Central memory CD8-positive, alpha-beta T cell (primary cell): ENCODE data around the gene TEX36.
"Not testable (repeated sequence)": the region's sequence is repeated elsewhere in the genome, so short reads cannot be mapped to it uniquely, and the experiment has no call there.

Experiments
- ATAC-seq: fragments of 150-1000 bp; cut with Tn5 transposase; replicated peaks from 2 replicates; pipeline ENCODE4 v1.10.0; 2022; ENCODE audit warnings: mild to moderate bottlenecking, moderate FRiP score, moderate number of reproducible peaks; ENCODE audit not compliant: poor library complexity, severe bottlenecking; ENCODE audit errors: extremely low read depth
- DNase-seq, 2 donors: peaks; one replicate each; pipeline ENCODE4 v3.0.0; 2021; ENCODE audit warnings: low spot score in 2 of 2
- H3K27ac Mint-ChIP-seq: one replicate; pipeline ENCODE4 v1.8.0; 2022; ENCODE audit warnings: low read depth, mild to moderate bottlenecking, moderate library complexity, mixed read lengths
- H3K27me3 Mint-ChIP-seq: one replicate; pipeline ENCODE4 v1.8.0; 2022; ENCODE audit warnings: mixed read lengths
- H3K36me3 Mint-ChIP-seq: one replicate; pipeline ENCODE4 v1.8.0; 2022; ENCODE audit warnings: mild to moderate bottlenecking, moderate library complexity, mixed read lengths; ENCODE audit not compliant: insufficient read depth
- H3K4me1 Mint-ChIP-seq: one replicate; pipeline ENCODE4 v1.8.0; 2022; ENCODE audit warnings: mixed read lengths
- H3K4me3 Mint-ChIP-seq: one replicate; pipeline ENCODE4 v1.8.0; 2022; ENCODE audit warnings: mild to moderate bottlenecking, moderate library complexity, mixed read lengths
- H3K9me3 Mint-ChIP-seq: one replicate; pipeline ENCODE4 v1.8.0; 2022; ENCODE audit warnings: mixed read lengths

The TEX36 gene

DNA sequence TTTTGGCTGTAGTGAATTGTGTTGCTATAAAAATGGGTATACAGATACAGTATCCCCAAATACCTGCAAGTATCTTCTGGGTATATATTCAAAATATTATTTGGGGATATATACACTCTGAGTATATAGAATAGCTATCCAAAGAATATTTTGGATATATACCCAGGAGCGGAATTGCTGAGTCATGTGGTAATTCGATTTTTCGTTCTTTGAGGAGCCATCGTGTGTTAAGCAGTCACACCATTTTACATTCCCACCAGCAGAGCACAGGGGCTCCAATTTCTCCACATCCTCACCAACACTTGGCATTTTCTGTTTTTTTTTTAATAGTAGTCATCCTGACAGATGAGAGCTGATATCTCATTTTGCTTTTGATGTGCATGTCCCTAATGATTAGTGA is 61.9 kb downstream of the TEX36 start:
- no peak overlapping the region for H3K4me3 Mint-ChIP-seq
- no peak overlapping the region for H3K27ac Mint-ChIP-seq
- no peaks in the 10 kb centered on the region for H3K4me1 Mint-ChIP-seq
- ATAC-seq: no peak
- peaks cover 49% of the 10 kb centered on the region for H3K27me3 Mint-ChIP-seq
- H3K9me3 Mint-ChIP-seq: no peaks in the 10 kb centered on the region
- H3K36me3 Mint-ChIP-seq: peaks cover 1% of the 10 kb centered on the region
- DNase-seq: no peak

DNA sequence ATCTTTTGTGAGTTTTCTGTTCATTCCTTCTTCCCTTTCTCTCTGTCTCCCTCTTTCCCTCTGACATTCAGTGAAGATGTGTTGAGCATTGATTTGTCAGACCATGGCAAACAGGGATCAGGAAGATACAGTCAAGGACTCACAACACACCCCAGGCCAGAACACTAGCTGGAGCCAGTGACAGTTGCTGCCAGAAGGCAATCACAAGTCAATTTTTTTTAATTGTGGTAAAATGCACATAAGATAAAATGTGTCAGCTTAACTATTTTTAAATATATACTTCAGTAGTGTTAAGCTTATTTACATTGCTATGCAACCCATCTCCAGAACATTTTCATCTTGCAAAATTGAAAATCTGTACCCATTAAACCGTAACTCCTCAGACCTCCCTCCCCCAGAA is 62.6 kb downstream of the TEX36 start:
- H3K27me3 Mint-ChIP-seq: peaks cover 43% of the 10 kb centered on the region
- H3K9me3 Mint-ChIP-seq: no peaks in the 10 kb centered on the region
- no peaks in the 10 kb centered on the region for H3K36me3 Mint-ChIP-seq
- no peak for ATAC-seq
- H3K4me1 Mint-ChIP-seq: no peaks in the 10 kb centered on the region
- no peak overlapping the region for H3K27ac Mint-ChIP-seq
- no peak for DNase-seq
- H3K4me3 Mint-ChIP-seq: no peak overlapping the region

DNA sequence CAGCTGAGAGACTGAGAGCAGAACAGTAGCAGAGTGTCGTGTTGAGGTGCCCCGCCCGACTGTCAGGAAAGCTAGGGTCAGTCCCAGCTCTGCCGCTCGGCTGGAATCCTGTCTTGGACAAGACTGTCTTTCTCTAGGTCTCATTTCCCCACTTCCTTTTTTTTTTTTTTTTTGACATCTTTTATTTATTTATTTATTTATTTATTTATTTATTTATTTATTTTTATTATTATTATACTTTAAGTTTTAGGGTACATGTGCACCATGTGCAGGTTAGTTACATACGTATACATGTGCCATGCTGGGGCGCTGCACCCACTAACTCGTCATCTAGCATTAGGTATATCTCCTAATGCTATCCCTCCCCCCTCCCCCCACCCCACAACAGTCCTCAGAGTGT is 69.9 kb downstream of the TEX36 start:
- not testable (repeated sequence) for H3K36me3 Mint-ChIP-seq, H3K27me3 Mint-ChIP-seq, H3K9me3 Mint-ChIP-seq, H3K4me1 Mint-ChIP-seq, ATAC-seq, H3K27ac Mint-ChIP-seq, DNase-seq, H3K4me3 Mint-ChIP-seq

DNA sequence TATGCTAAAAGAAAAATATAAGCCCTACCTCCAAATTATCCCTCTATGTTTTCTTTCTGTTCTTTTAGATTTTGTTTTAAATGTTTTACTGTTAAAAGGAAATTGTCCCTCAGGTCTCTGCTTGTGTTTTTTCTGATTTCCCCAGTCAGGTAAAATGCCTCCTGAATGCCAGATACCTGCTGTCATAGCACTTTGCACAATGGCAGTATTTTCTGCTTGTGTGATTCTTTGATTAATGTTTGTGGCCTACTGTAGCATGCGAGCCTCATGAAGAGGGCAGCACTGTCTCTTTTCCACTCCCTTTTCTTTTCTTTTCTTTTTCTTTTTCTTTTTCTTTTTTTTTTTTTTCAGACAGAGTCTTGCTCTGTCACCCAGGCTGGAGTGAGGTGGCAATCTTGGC is 71.2 kb downstream of the TEX36 start:
- H3K9me3 Mint-ChIP-seq: no peaks in the 10 kb centered on the region
- H3K27ac Mint-ChIP-seq: no peak overlapping the region
- no peak overlapping the region for H3K4me3 Mint-ChIP-seq
- H3K4me1 Mint-ChIP-seq: peaks cover 5% of the 10 kb centered on the region
- ATAC-seq: no peak
- no peaks in the 10 kb centered on the region for H3K36me3 Mint-ChIP-seq
- no peak for DNase-seq
- H3K27me3 Mint-ChIP-seq: peaks cover 2% of the 10 kb centered on the region

GRCh38 chr10:125611216-125611615 is 71.7 kb downstream of the TEX36 start:
- Mint-ChIP-seq H3K27me3 (peaks cover 7% of the 10 kb centered on the region), H3K4me1 (peaks cover 5% of the 10 kb centered on the region), H3K36me3 (no peaks in the 10 kb centered on the region), H3K27ac (no peak overlapping the region), H3K9me3 (no peaks in the 10 kb centered on the region), H3K4me3 (no peak overlapping the region)
- DNase-seq: no peak
- ATAC-seq: no peak

- ATAC-seq (no peak), DNase-seq (no peak)
- Mint-ChIP-seq H3K27me3 (peaks cover 21% of the 10 kb centered on the region), H3K36me3 (no peaks in the 10 kb centered on the region), H3K27ac (no peak overlapping the region), H3K9me3 (no peaks in the 10 kb centered on the region), H3K4me3 (no peak overlapping the region), H3K4me1 (peaks cover 5% of the 10 kb centered on the region)
These were observed 73.1 kb downstream of the TEX36 start for GRCh38 chr10:125609859-125610258.

DNA sequence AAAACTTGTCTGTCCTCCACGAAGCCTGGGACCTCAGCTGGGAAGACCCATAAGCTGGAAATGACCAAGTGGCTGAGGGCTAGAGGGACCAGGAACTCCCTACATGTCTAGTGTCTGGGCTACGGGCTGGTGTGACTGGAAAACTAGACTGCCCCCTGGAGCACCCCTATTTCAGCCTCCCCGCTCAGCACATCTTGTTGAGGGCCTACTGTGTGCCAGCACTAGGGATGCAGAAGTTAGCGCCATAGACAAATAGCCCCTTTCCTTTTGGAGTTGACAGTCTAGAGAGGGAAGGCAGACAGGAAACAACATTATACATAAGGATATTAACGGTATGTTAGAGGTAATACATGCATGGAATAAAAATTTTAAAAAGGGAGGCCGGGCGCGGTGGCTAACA is 74.5 kb downstream of the TEX36 start:
- H3K36me3 Mint-ChIP-seq: no peaks in the 10 kb centered on the region
- ATAC-seq (no peak), DNase-seq (no peak)
- no peaks in the 10 kb centered on the region for H3K9me3 Mint-ChIP-seq
- peaks cover 5% of the 10 kb centered on the region for H3K4me1 Mint-ChIP-seq
- peaks cover 35% of the 10 kb centered on the region for H3K27me3 Mint-ChIP-seq
- H3K27ac Mint-ChIP-seq: peak overlapping the region; percentile 55
- H3K4me3 Mint-ChIP-seq: no peak overlapping the region

DNA sequence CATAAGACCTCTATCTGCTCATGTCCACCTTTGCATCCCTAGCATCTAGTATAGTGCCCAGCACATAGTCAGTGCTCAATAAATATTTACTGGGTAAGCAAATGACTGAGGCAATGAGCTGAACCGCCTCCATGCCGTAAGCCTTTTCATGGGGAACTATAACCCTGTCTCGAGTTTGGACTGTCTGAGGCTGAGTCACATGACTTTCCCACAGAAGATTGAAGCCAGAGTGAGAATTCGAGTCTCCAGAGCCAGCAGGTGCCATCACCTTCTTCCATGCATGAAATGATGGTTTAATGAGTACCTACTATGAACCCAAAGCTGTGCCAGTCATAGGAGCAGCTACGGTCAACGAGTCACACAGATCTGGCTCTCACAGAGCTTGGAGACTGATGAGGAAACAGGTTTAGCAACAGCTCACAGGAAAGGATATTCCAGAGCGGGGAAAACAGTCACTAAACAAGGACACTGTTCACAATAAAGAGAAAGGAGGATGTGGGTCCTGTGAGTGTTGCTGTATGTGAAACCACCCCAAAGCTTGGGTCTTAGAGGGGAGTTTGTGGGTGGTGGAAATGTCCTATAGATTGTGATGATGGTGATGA is 75.2 kb downstream of the TEX36 start:
- H3K27me3 Mint-ChIP-seq: peaks cover 39% of the 10 kb centered on the region
- H3K27ac Mint-ChIP-seq: no peak overlapping the region
- no peaks in the 10 kb centered on the region for H3K36me3 Mint-ChIP-seq
- no peak overlapping the region for H3K4me3 Mint-ChIP-seq
- DNase-seq (no peak), ATAC-seq (no peak)
- H3K4me1 Mint-ChIP-seq: peaks cover 5% of the 10 kb centered on the region
- H3K9me3 Mint-ChIP-seq: no peaks in the 10 kb centered on the region

DNA sequence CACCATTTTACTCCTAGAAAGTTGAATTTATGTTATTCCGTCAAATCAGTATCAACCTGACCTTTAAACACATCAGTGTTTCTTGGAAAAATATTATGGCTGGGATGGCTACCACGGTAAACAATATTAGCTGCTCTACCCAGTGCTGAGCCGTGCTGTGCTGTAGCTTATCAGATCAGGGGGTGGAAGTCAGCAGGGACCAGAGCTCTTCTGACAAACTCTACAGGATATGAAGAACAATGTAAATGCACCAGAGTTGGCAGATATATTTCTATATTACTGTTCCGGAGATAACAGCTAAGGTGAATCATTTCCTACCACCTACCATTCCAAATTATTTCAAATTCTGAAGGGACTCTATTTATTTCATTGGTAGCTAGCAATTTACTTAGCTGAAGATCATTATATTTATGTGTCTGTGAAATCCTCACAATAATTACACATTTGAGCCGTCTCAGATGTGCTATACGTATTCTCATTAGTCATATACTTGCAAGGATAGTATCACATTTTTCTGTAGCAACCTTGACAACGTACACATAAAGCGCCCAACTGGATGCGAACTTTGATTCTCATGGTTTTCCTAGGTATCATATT is 76.5 kb downstream of the TEX36 start:
- H3K4me1 Mint-ChIP-seq: peaks cover 5% of the 10 kb centered on the region
- ATAC-seq: no peak
- peaks cover 51% of the 10 kb centered on the region for H3K27me3 Mint-ChIP-seq
- DNase-seq: no peak
- H3K9me3 Mint-ChIP-seq: no peaks in the 10 kb centered on the region
- no peak overlapping the region for H3K4me3 Mint-ChIP-seq
- no peak overlapping the region for H3K27ac Mint-ChIP-seq
- H3K36me3 Mint-ChIP-seq: no peaks in the 10 kb centered on the region
